Measurements from ENCODE around the gene KPTN.

- TF ChIP-seq CTCF (IDR thresholded peaks at IDR 0.05; ENCODE audit: insufficient read depth, low read depth, low read length) (no peak), EZH2 (IDR thresholded peaks at IDR 0.05; ENCODE audit: insufficient read depth, low read length) (no peak)
Measured at GRCh38 chr19:47437500-47437899, 46.5 kb downstream of the KPTN start.

Data from astrocyte (in vitro differentiated cells and primary cell).